ENCODE measurements around the gene LAPTM5.

- TF ChIP-seq, protein P1, sequence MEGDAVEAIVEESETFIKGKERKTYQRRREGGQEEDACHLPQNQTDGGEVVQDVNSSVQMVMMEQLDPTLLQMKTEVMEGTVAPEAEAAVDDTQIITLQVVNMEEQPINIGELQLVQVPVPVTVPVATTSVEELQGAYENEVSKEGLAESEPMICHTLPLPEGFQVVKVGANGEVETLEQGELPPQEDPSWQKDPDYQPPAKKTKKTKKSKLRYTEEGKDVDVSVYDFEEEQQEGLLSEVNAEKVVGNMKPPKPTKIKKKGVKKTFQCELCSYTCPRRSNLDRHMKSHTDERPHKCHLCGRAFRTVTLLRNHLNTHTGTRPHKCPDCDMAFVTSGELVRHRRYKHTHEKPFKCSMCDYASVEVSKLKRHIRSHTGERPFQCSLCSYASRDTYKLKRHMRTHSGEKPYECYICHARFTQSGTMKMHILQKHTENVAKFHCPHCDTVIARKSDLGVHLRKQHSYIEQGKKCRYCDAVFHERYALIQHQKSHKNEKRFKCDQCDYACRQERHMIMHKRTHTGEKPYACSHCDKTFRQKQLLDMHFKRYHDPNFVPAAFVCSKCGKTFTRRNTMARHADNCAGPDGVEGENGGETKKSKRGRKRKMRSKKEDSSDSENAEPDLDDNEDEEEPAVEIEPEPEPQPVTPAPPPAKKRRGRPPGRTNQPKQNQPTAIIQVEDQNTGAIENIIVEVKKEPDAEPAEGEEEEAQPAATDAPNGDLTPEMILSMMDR (IDR thresholded peaks at IDR 0.05) = no peak
- no peak for TF ChIP-seq POLR2A (IDR thresholded peaks at IDR 0.05)
Observed at GRCh38 chr1:30764396-30764795, 6.8 kb upstream of the LAPTM5 start.

All from gastroesophageal sphincter (tissue), 3 donors.